Measurements from ENCODE around the gene MUC21. TPM values are rescaled to one million over a fixed set of nuclear protein-coding genes. Genes with fewer than 3 reads are reported as not detected.
"Not testable (repeated sequence)": the region's sequence is repeated elsewhere in the genome, so short reads cannot be mapped to it uniquely, and the experiment has no call there.

Gene MUC21
- total RNA-seq, 2 experiments from 2014 or later: not detected

DNA sequence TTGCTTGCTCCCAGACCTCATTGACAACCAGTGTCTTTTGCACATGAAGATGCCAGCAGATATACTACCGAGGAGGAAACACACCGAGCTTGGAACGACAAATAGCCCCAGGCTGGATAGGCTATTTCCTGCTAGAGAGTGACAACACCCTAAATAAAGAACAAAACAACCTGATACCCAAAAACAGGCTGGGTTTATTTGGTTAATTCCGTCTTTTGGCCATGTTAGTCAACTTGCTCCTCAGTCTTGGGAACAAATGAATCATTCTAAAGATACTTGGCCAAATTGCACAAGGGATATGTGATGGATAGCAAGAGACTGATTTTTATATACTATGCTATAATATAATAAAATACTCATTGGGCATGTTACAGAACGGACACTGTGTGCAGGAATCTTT is 15.3 kb downstream of the MUC21 start:
- ChIA-PET CTCF (no interaction called here), POLR2A (no interaction called here)
- ATAC-seq: no peak
- H3K4me3 Mint-ChIP-seq: no peak overlapping the region
- no peak overlapping the region for H3K27ac Mint-ChIP-seq
- no peaks in the 10 kb centered on the region for H3K4me1 Mint-ChIP-seq (ENCODE audit: low read depth)
- H3K27me3 Mint-ChIP-seq (ENCODE audit: low read depth): peaks cover 2% of the 10 kb centered on the region
- H3K36me3 Mint-ChIP-seq (ENCODE audit: low read depth): no peaks in the 10 kb centered on the region
- DNase-seq: no peak
- H3K9me3 Mint-ChIP-seq (ENCODE audit: insufficient read depth): no peaks in the 10 kb centered on the region

DNA sequence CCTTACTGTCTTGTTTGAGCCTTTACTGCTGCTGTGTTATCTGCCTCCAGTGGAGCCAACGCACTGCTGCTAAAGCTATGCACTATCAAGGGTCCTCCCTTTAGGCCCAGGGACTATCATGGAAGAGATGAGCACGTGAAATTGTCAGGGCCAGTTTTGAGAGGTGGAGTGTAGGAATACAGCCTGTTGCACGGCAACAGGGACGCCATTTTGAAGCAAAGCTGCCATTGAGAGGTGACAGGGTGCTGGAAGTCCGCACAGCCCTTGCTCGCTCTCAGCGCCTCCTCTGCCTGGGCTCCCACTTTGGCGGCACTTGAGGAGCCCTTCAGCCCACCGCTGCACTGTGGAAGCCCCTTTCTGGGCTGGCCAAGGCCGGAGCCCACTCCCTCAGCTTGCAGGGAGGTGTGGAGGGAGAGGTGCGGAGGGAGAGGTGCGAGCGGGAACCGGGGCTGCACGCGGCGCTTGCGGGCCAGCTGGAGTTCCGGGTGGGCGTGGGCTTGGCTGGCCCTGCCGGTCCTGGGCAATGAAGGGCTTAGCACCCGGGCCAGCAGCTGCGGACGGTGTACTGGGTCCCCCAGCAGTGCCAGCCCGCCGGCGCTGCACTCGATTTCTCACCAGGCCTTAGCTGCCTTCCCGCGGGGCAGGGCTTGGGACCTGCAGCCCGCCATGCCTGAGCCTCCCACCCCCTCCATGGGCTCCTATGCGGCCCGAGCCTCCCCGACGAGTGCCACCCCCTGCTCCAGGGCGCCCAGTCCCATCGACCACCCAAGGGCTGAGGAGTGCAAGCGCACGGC is 16.7 kb downstream of the MUC21 start:
- H3K27me3 Mint-ChIP-seq (ENCODE audit: low read depth); H3K4me3 Mint-ChIP-seq; DNase-seq; POLR2A ChIA-PET; ATAC-seq; H3K27ac Mint-ChIP-seq; H3K9me3 Mint-ChIP-seq (ENCODE audit: insufficient read depth); H3K4me1 Mint-ChIP-seq (ENCODE audit: low read depth); H3K36me3 Mint-ChIP-seq (ENCODE audit: low read depth): not testable (repeated sequence)
- CTCF ChIA-PET: interaction anchor here (1.2 kb wide), 1 partner anchor 84 kb away, joined by 3 read pairs; no protein-coding TSS in a partner anchor

DNA sequence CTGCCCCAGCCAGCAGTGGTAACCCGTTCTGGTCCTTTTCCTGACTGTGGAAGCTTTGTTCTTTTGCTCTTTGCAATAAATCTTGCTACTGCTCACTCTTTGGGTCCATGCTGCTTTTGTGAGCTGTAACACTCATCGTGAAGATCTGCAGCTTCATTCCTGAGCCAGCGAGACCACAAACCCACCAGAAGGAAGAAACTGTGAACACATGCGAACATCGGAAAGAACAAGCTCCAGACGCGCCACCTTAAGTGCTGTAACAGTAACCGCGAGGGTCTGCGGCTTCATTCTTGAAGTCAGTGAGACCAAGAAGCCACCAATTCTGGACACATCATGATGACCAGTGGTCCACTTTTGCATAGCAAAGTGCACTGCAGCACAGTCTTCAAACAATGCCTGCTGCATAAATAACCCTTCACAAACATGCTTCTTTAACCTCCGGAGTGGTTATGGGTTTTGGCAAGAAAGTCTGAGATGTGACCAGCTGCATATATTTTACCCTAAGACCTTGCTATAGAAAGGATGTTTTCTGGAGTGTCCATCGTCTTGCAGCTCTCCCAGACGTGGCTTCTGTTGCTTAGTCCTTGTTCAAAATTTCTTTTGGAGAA is 17.9 kb downstream of the MUC21 start:
- ChIA-PET POLR2A (no interaction called here), CTCF (interaction anchor here (1.2 kb wide), 1 partner anchor 85 kb away, joined by 3 read pairs; no protein-coding TSS in a partner anchor)
- Mint-ChIP-seq H3K36me3 (ENCODE audit: low read depth) (no peaks in the 10 kb centered on the region), H3K27ac (no peak overlapping the region), H3K4me3 (no peak overlapping the region), H3K4me1 (ENCODE audit: low read depth) (peaks cover 2% of the 10 kb centered on the region), H3K27me3 (ENCODE audit: low read depth) (peaks cover 12% of the 10 kb centered on the region), H3K9me3 (ENCODE audit: insufficient read depth) (no peaks in the 10 kb centered on the region)
- DNase-seq (no peak), ATAC-seq (no peak)

DNA sequence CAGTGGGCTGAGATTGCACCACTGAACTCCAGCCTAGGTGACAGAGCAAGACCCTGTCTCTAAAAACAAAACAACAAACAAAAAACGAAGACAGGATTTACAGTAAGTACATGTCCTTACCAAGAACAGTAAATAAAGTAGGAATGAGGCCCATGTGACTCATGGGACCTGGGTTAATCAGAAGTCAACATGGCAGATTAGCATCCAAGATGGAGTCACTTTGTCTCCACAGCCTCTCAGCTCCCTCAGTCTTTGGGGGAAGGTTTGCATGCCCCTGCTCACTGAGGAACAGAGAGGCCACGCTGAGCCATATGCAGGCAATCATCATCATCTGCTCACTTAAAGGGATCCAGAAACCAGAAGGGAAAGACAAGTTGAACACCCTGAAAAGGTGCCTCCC is 19.0 kb downstream of the MUC21 start:
- POLR2A ChIA-PET: no interaction called here
- Mint-ChIP-seq H3K4me3 (no peak overlapping the region), H3K4me1 (ENCODE audit: low read depth) (peaks cover 2% of the 10 kb centered on the region), H3K9me3 (ENCODE audit: insufficient read depth) (no peaks in the 10 kb centered on the region), H3K27me3 (ENCODE audit: low read depth) (peaks cover 17% of the 10 kb centered on the region), H3K27ac (no peak overlapping the region), H3K36me3 (ENCODE audit: low read depth) (no peaks in the 10 kb centered on the region)
- no peak for ATAC-seq
- no peak for DNase-seq
- CTCF ChIA-PET: no interaction called here

DNA sequence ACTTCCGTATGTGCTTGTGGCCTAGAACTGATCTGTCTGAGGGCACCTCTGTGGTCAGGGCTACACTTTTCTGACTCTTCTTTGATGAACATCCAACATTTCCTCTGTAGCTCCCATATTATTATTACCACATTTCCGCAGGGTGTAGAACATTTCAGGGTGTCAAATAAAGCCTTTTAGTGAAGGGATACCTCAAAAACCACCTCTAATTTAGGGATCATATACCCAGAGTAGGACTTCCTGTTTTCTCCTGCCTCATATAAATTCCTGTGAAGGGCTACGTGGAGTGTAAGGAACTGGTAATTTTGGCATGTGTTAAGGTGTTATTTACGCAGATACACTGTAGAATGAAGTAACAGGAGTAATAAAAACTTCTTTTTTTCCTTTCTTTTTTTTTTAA is 21.3 kb downstream of the MUC21 start:
- peaks cover 2% of the 10 kb centered on the region for H3K4me1 Mint-ChIP-seq (ENCODE audit: low read depth)
- no peak for ATAC-seq
- peaks cover 28% of the 10 kb centered on the region for H3K27me3 Mint-ChIP-seq (ENCODE audit: low read depth)
- no peak for DNase-seq
- no peak overlapping the region for H3K4me3 Mint-ChIP-seq
- ChIA-PET CTCF (interaction anchor here (0.7 kb wide), 1 partner anchor 82 kb away, joined by 3 read pairs; no protein-coding TSS in a partner anchor), POLR2A (interaction anchor here (0.6 kb wide), 1 partner anchor 360 kb away, joined by 7 read pairs; no protein-coding TSS in a partner anchor)
- no peak overlapping the region for H3K27ac Mint-ChIP-seq
- no peaks in the 10 kb centered on the region for H3K36me3 Mint-ChIP-seq (ENCODE audit: low read depth)
- no peaks in the 10 kb centered on the region for H3K9me3 Mint-ChIP-seq (ENCODE audit: insufficient read depth)

DNA sequence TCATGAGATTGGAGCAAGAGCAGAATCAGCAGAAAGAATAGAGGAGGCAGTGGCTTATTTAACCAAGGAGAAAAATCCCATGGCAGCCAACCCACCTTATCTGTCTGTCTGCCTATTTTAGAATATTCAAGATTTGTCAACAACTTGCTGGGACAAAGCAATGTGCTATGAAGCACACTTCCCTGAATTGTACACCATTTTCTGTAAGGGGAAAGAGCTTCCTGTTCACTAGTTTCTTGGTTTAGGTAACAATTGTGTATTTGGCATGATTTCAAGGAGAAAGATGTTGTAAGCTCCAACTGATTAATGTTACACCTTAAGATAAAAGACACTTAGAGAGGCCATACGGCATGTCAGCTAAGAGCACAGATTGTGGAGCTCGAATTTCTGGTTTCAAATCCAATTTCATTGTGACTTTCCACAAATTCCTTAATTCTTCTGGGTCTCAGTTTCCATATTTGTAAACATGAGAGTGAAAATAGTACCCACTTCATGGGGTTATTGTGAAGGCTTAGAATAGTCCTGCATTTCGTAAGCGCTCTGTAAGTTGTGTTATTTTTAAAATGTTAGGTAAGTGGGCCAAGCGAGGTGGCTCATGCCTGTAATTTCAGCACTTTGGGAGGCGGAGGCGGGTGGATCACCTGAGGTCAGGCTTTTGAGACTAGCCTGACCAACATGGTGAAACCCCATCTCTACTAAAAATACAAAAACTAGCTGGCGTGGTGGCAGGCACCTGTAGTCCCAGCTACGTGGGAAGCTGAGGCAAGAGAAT is 21.9 kb downstream of the MUC21 start:
- ChIA-PET CTCF (interaction anchor here (0.7 kb wide), 1 partner anchor 82 kb away, joined by 3 read pairs; no protein-coding TSS in a partner anchor), POLR2A (interaction anchor here (0.6 kb wide), 1 partner anchor 361 kb away, joined by 7 read pairs; no protein-coding TSS in a partner anchor)
- peaks cover 2% of the 10 kb centered on the region for H3K4me1 Mint-ChIP-seq (ENCODE audit: low read depth)
- DNase-seq: no peak
- peaks cover 33% of the 10 kb centered on the region for H3K27me3 Mint-ChIP-seq (ENCODE audit: low read depth)
- no peaks in the 10 kb centered on the region for H3K36me3 Mint-ChIP-seq (ENCODE audit: low read depth)
- no peak overlapping the region for H3K27ac Mint-ChIP-seq
- H3K4me3 Mint-ChIP-seq: no peak overlapping the region
- H3K9me3 Mint-ChIP-seq (ENCODE audit: insufficient read depth): no peaks in the 10 kb centered on the region
- no peak for ATAC-seq

DNA sequence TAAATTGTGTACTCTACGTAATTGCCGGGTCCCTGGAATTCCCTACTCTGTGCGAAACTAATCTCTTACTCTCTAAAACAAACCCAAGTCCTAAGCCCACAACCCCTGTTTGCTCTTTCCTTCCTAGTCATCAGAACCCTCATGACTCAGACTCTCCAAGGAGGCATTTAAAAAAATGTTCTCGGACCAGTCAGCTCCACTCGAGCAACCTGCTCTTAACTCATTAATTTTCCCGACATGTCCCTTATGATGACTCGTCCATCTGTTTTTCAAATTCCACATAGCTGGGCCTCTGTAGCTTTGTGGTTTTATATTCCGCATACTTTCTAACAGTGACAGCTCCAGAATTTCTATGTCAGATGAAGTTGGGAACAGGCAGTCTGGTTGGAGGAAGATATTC is 24.2 kb downstream of the MUC21 start:
- H3K4me3 Mint-ChIP-seq: no peak overlapping the region

DNA sequence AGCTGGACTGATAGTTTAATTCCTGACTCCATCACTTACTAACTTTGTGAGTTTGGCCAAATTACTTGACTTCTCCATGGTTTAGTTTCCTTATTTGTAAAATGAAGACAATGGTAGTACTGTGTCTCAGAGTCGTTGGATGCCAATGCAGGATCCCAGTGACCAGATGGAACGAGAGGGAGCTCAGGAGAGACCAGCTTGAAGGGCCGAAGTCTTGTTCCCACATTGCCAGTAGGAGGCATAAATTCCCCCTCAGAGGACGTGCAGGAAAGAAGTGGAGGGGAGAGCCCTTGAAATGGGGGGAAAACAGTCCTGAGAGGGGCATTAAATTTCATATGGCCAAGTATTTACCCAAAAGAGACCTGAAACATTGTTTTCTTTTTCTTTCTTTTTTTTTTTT is 24.6 kb downstream of the MUC21 start:
- POLR2A ChIA-PET: no interaction called here
- Mint-ChIP-seq H3K4me1 (ENCODE audit: low read depth) (peaks cover 2% of the 10 kb centered on the region), H3K4me3 (no peak overlapping the region), H3K27me3 (ENCODE audit: low read depth) (peaks cover 42% of the 10 kb centered on the region), H3K36me3 (ENCODE audit: low read depth) (no peaks in the 10 kb centered on the region), H3K27ac (no peak overlapping the region), H3K9me3 (ENCODE audit: insufficient read depth) (no peaks in the 10 kb centered on the region)
- DNase-seq: no peak
- CTCF ChIA-PET: no interaction called here
- no peak for ATAC-seq

More for the DNA sequence above, 24.2 kb downstream of the MUC21 start:
- DNase-seq: no peak
- no peak overlapping the region for H3K27ac Mint-ChIP-seq
- no peaks in the 10 kb centered on the region for H3K36me3 Mint-ChIP-seq (ENCODE audit: low read depth)
- ChIA-PET CTCF (no interaction called here), POLR2A (no interaction called here)
- no peaks in the 10 kb centered on the region for H3K9me3 Mint-ChIP-seq (ENCODE audit: insufficient read depth)
- peaks cover 41% of the 10 kb centered on the region for H3K27me3 Mint-ChIP-seq (ENCODE audit: low read depth)
- no peak for ATAC-seq
- peaks cover 2% of the 10 kb centered on the region for H3K4me1 Mint-ChIP-seq (ENCODE audit: low read depth)

DNA sequence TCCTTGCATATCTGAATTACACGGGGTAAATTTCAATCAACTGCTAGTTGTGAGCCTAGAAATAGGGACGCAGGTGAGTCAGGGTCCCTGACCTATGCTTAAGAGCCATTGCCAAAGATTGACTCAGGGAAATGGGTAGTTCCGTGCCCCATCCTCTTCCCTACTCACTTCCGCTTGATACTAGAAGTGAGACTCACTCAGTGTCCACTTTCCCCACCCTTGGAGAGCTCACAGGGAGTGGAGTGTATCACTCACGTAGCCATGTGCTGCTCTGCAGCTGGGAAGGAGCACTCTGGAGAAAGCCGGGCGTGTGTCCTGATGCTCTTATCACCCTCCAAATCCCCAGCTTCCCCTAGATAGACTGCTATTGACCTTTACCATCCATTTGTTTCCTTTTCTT is 26.2 kb downstream of the MUC21 start:
- POLR2A ChIA-PET: no interaction called here
- Mint-ChIP-seq H3K36me3 (ENCODE audit: low read depth) (no peaks in the 10 kb centered on the region), H3K9me3 (ENCODE audit: insufficient read depth) (no peaks in the 10 kb centered on the region), H3K4me1 (ENCODE audit: low read depth) (peaks cover under 1% of the 10 kb centered on the region), H3K27me3 (ENCODE audit: low read depth) (peaks cover 44% of the 10 kb centered on the region), H3K4me3 (no peak overlapping the region), H3K27ac (no peak overlapping the region)
- CTCF ChIA-PET: no interaction called here
- ATAC-seq (no peak), DNase-seq (no peak)

DNA sequence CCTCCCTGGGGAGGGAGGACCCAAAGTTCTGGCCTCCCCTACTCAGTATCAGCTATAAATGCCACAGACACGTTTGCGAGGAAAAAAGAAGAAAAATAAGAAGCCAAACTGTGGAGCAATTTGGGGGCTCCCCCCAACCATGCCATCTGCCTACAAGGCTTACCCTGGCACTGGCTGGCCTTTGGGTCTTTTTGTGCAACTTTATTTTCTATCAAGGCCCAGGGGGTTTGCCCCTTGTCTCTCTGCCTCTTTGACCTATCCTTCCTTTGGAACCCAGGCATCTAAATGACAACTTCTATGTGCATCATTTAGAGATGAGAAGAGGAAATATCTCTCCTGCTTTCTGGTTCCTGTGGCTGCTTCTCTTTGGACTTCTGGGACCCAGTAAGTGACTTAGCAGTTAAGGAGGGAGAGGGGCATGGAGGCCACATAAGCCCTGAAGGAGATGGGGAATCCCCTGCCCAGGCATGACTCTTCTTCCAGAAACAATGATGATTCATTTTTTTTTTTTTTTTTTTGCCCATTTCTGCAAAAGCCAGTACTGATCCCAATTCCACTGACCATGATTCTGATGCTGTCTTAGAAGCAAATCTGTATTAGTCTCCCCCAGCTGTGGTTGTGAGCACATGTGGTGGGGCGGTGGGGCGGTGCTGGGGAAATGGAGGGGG is 27.0 kb downstream of the MUC21 start, which contains the start of gene MUC22:
Gene MUC22 (plus strand): TSS at position 82 of the 668 bp plus-strand sequence. CDS start 233 bp downstream, at position 315.
- ChIA-PET CTCF (no interaction called here), POLR2A (no interaction called here)
- ATAC-seq (no peak), DNase-seq (no peak)
- no peak within 1 kb of the TSS for H3K4me3 Mint-ChIP-seq
- peaks cover under 1% of the 10 kb centered on the region for H3K9me3 Mint-ChIP-seq (ENCODE audit: insufficient read depth)
- no peaks in the 10 kb centered on the region for H3K4me1 Mint-ChIP-seq (ENCODE audit: low read depth)
- H3K36me3 Mint-ChIP-seq (ENCODE audit: low read depth): no peaks in the 10 kb centered on the region
- peaks cover 44% of the 10 kb centered on the region for H3K27me3 Mint-ChIP-seq (ENCODE audit: low read depth)
- H3K27ac Mint-ChIP-seq: no peak within 1 kb of the TSS

DNA sequence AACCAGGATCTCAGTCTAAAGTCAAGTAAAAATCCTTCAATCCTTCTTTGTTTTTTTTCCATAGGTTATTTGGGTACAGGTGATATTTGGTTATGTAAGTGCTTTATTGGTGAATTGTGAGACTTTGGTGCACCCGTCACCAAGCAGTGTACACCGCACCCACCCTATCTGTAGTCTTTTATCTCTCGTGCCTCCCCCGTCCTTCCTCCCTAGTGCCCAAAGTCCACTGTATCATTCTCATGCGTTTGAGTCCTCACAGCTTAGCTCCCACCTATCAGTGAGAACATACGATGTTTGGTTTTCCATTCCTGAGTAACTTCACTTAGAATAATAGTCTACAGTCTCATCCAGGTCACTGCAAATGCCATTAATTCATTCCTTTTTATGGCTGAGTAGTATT is 27.6 kb downstream of the MUC21 start:
- no peaks in the 10 kb centered on the region for H3K36me3 Mint-ChIP-seq (ENCODE audit: low read depth)
- ChIA-PET CTCF (no interaction called here), POLR2A (no interaction called here)
- peaks cover 42% of the 10 kb centered on the region for H3K27me3 Mint-ChIP-seq (ENCODE audit: low read depth)
- DNase-seq: no peak
- peaks cover 5% of the 10 kb centered on the region for H3K9me3 Mint-ChIP-seq (ENCODE audit: insufficient read depth)
- no peak for ATAC-seq
- no peaks in the 10 kb centered on the region for H3K4me1 Mint-ChIP-seq (ENCODE audit: low read depth)
- H3K27ac Mint-ChIP-seq: no peak overlapping the region
- H3K4me3 Mint-ChIP-seq: no peak overlapping the region
